ENCODE data around the gene ANKMY1. TPM values are rescaled to one million over a fixed set of nuclear protein-coding genes. Genes with fewer than 3 reads are reported as not detected.

The ANKMY1 gene
- total RNA-seq, 4 donors from 2014 or later = 18.0 to 22.7 (median 21.1) TPM

- DNase-seq (ENCODE audit: low spot score in 2 of 2) = no peak
- WGBS, 2 donors = 67 to 89% methylated on average over 7 to 16 of the region's 23 CpGs
- TF ChIP-seq POLR2A (IDR thresholded peaks at IDR 0.05) = no peak
- TF ChIP-seq CTCF (IDR thresholded peaks at IDR 0.05) = no peak
- intact Hi-C loops (cut with DNase I; ENCODE audit: low total_unique reads) = no loop called here
- H3K4me3 ChIP-seq (ENCODE audit: low read depth, poor library complexity, severe bottlenecking) = no peak overlapping the region
These were observed 109.2 kb downstream of the ANKMY1 start for GRCh38 chr2:240448387-240449274.

- TF ChIP-seq CTCF (IDR thresholded peaks at IDR 0.05) (no peak), POLR2A (IDR thresholded peaks at IDR 0.05) (no peak)
- intact Hi-C loops (cut with DNase I; ENCODE audit: low total_unique reads) = no loop called here
- 52 to 54% methylated on average over 15 of the region's 15 CpGs for WGBS, 2 donors
- no peak for DNase-seq (ENCODE audit: low spot score in 2 of 2)
- H3K4me3 ChIP-seq (ENCODE audit: low read depth, poor library complexity, severe bottlenecking) = no peak overlapping the region
These were observed 109.9 kb downstream of the ANKMY1 start for GRCh38 chr2:240447934-240448333.

- TF ChIP-seq POLR2A (IDR thresholded peaks at IDR 0.05) (no peak), CTCF (IDR thresholded peaks at IDR 0.05) (no peak)
- WGBS, 2 donors = 56 to 57% methylated on average over 15 to 16 of the region's 22 CpGs
- intact Hi-C loops (cut with DNase I; ENCODE audit: low total_unique reads) = no loop called here
- no peak for DNase-seq (ENCODE audit: low spot score in 2 of 2)
- no peak overlapping the region for H3K4me3 ChIP-seq (ENCODE audit: low read depth, poor library complexity, severe bottlenecking)
These were observed 110.5 kb downstream of the ANKMY1 start for GRCh38 chr2:240447331-240447730.

- 71 to 84% methylated on average over 8 to 11 of the region's 12 CpGs for WGBS, 2 donors
- TF ChIP-seq POLR2A (IDR thresholded peaks at IDR 0.05) = no peak
- TF ChIP-seq CTCF (IDR thresholded peaks at IDR 0.05) = no peak
- no peak overlapping the region for H3K4me3 ChIP-seq (ENCODE audit: low read depth, poor library complexity, severe bottlenecking)
- DNase-seq (ENCODE audit: low spot score in 2 of 2) = no peak
- intact Hi-C loops (cut with DNase I; ENCODE audit: low total_unique reads) = no loop called here
These were observed 111.1 kb downstream of the ANKMY1 start for GRCh38 chr2:240446664-240447175.

- H3K4me3 ChIP-seq (ENCODE audit: low read depth, poor library complexity, severe bottlenecking) = no peak overlapping the region
- intact Hi-C loops (cut with DNase I; ENCODE audit: low total_unique reads) = no loop called here
- WGBS, 2 donors = 78 to 88% methylated on average over 18 to 24 of the region's 24 CpGs
- TF ChIP-seq CTCF (IDR thresholded peaks at IDR 0.05) (no peak), POLR2A (IDR thresholded peaks at IDR 0.05) (no peak)
- no peak for DNase-seq (ENCODE audit: low spot score in 2 of 2)
These were observed 111.7 kb downstream of the ANKMY1 start for GRCh38 chr2:240445961-240446663.

Data from lower leg skin (tissue), 4 donors.